ENCODE results near the gene FBXO27.

DNA sequence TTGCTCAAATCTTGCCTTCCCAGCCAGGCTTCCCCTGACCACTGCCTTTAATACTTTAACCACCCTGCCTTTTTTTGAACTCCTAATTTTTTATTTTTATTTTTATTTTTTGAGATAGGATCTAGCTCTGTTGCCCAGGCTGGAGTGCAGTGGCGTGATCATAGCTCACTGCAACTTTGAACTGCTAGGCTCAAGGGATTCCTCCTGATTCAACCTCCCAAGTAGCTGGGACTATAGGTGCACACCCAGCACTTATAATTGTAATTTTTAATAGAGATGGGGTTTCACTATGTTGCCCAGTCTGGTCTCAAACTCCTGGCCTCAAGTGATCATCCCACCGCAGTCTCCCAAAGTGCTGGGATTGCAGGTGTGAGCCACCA lies 21.7 kb upstream of the FBXO27 start:
- TF ChIP-seq, protein P1, sequence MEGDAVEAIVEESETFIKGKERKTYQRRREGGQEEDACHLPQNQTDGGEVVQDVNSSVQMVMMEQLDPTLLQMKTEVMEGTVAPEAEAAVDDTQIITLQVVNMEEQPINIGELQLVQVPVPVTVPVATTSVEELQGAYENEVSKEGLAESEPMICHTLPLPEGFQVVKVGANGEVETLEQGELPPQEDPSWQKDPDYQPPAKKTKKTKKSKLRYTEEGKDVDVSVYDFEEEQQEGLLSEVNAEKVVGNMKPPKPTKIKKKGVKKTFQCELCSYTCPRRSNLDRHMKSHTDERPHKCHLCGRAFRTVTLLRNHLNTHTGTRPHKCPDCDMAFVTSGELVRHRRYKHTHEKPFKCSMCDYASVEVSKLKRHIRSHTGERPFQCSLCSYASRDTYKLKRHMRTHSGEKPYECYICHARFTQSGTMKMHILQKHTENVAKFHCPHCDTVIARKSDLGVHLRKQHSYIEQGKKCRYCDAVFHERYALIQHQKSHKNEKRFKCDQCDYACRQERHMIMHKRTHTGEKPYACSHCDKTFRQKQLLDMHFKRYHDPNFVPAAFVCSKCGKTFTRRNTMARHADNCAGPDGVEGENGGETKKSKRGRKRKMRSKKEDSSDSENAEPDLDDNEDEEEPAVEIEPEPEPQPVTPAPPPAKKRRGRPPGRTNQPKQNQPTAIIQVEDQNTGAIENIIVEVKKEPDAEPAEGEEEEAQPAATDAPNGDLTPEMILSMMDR (conservative IDR thresholded peaks at IDR 0.05; ENCODE audit: low read depth, low read length): no peak
- no peak for TF ChIP-seq EZH2 (IDR thresholded peaks at IDR 0.05; ENCODE audit: borderline replicate concordance, low read depth, low read length, poor library complexity, severe bottlenecking)
